ENCODE measurements around the gene TTC39B.
A peak's percentile ranks its signal among the peaks of the same experiment; 100 is the strongest.

Gene TTC39B

GRCh38 chr9:15300218-15300617, 6.8 kb downstream of the TTC39B start:
- no peak for DNase-seq (ENCODE audit: low read depth)

DNA sequence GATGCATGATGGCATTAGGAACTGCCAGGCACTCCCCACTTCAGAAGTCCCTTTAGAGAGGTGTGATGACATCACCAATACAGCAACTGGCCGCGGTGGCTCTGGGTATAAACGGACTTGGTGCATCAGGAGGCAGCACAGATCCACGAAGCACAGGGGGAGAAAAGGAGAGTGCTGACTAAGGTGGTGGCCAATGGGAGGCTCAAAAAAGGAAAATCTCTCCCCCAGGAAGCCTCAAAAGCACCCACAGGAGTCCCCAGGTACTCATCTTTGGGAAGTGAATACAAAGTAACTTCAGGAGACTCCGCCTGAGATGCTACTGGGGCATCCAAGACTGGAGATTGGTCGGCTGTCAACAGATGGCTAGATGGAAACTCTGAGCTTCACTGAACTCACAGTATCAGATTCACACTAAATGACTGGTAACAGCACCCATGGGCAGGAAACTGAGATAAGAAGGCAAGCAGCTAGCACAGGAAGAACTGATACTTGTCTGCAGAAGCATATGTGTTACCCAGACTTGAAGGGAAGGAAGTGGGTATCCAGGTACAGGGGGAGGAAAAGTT, 7.6 kb downstream of the TTC39B start:
- DNase-seq (ENCODE audit: low read depth), result peak; percentile 44

DNA sequence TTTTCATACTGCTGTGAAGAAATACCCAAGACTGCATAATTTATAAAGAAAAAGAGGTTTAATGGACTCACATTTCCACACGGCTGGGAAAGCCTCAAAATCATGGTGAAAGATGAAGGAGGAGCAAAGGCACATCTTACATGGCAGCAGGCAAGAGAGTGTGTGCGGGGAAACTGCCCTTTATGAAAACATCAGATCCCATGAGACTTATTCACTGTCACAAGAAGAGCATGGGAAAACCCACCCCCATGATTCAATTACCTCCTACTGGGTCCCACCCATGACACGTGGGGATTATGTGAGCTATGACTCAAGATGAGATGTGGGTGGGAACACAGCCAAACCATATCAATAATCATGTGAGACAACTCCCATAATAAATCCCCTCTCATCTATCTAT, 8.7 kb downstream of the TTC39B start:
- no peak for DNase-seq (ENCODE audit: low read depth)

- no peak for DNase-seq (ENCODE audit: low read depth)
These were observed 11.1 kb downstream of the TTC39B start for GRCh38 chr9:15295761-15296405.

DNA sequence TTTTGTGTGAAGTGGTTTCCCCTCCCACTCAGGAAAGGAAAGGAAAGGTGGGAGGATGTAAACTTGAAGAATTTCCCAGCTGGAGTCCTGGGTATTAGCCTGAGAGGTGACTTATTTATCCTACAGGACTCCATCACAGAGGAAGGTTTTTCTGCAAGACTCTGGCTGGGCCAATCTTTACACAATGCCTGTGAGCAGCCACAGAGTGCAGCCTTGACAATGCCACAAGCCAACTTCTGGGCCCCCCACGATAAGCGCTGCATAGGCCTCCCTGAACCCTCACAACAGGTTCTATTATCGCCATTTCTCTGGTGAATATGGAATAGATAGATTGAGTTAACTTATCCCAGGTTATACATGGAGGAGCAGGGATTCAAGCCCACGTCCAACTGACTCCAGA, 12.4 kb downstream of the TTC39B start:
- no peak for DNase-seq (ENCODE audit: low read depth)

DNA sequence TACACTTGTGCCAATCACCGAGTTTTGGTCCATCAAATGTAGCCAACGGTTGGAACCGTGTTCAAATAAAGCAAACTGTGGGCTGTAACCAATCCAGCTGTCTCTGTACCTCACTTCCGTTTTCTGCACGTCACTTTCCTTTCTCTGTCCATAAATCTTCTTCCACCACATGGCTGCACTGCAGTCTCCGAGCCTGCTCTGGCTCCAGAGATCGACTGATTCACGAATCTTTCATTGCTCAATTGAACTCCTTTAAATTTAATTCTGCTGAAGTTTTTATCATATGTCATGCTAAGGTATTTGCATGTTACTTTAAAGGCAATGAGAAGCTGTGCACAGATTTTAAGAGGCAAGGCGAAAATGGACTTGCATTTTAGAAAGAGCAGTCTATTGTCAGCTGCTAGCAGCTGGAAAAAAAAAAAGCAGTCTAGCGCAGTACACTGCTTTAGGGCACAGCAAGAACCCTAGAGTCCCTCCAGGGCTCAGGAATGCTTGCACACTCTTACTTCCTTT, 13.2 kb downstream of the TTC39B start:
- DNase-seq (ENCODE audit: low read depth), result no peak

GRCh38 chr9:15293084-15293483, 13.9 kb downstream of the TTC39B start:
- DNase-seq (ENCODE audit: low read depth), result no peak

- no peak for DNase-seq (ENCODE audit: low read depth)
These were observed 17.4 kb downstream of the TTC39B start for GRCh38 chr9:15289603-15290002.

DNA sequence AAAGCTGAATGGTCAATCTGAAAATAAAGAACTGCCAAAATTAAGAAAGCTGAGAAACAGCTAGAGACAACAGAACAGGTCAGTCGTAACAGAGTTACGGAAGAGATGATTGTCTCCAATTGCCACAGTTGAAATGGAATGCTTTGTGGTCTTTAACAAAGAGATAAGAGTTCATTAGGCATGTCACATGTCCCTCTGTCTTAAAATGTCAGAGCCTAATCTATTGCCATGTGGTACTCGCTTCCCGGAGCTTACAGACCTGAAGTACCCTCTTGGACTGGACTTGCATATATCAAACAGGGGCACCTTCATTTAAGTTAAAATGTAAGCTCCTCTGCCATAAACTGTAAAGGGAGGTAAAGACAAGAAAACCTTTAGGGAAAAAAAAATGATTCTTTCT, 19.7 kb downstream of the TTC39B start:
- DNase-seq (ENCODE audit: low read depth), result peak; percentile 39

DNA sequence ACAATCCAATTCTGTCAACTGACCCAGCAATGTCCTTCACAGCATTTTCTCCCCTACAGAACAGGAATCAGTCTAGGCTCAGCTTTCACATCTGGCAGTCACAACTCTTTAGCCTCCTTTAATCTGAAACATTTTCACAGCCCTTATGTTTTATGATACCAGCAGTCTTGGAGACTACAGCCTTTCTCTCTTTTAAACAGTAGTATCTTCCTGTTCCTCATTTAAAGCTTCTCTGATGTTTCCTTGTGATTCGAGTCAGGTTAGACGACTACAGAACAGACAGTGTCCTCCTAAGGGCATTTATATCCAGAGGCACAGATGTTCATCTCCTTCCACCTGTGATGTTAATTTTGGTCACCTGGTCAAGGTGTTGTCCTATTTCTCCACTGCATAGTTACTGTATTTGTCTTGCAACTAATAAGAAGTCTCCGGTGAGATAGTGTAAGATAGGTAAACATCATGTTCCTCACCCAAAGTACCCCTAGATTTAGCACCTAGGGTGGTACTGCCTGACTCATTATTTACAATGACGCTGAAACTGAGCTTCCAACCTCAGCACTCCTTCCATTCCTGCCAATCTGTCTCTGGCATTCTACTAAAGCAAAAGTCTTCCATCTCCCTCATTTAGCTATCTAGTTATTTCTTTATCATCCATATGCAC, 20.7 kb downstream of the TTC39B start:
- DNase-seq (ENCODE audit: low read depth), result no peak

DNA sequence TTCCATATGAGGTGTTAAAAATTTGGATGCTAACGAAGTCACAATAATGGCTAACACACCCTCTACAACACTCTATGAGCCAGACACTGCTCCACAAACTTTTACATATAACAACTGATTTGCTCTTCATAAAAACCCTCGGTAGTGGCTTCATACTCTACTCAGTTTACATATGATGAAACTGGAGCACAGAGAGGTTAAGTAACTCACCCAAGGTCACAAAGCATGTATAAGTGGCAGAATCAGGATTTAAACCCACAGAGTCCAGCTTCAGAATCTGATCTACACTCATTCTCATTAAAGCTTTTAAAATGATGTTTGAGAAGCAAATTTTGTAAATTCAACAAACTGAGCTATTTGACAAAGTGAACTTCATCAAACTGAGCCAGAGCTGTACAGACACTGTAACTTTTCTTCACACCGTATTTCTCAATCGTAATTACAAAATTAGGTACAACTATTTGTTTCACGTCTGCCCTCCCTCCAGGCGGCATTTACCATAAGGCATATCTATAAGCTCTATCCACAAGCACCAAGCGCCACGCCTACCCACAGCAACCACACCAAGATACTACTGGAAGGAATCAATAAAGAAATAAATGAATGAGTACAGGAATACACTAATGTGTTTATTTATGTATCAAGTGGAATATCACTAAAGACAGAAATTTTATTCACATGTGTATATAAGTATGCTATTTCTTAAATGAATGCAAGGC, 24.3 kb downstream of the TTC39B start:
- no peak for DNase-seq (ENCODE audit: low read depth)

DNA sequence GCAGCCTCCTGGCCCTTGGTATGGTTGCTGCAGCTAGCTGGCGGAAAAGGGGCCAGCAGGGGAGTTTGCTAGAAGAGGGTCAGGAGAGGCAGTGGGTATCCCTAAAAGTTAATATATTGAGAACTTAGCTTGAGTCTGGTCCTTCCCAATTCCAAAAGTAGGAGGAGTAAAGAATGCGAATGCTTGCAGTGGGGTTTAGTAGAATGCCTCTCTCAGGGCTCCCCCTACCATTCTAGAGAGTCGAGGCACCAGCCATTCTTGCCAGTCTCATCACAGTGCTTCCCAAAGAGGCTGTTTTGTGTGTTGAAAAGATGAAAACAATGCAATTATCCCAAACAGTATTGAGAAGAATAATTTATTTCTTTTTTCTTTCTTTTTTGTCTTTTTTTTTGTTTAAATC, 26.4 kb downstream of the TTC39B start:
- no peak for DNase-seq (ENCODE audit: low read depth)

- no peak for DNase-seq (ENCODE audit: low read depth)
These were observed 28.2 kb downstream of the TTC39B start for GRCh38 chr9:15278839-15279238.

- DNase-seq (ENCODE audit: low read depth), result no peak
These were observed 28.8 kb downstream of the TTC39B start for GRCh38 chr9:15278091-15278687.

GRCh38 chr9:15277400-15278090, 29.5 kb downstream of the TTC39B start:
- DNase-seq (ENCODE audit: low read depth), result no peak

DNA sequence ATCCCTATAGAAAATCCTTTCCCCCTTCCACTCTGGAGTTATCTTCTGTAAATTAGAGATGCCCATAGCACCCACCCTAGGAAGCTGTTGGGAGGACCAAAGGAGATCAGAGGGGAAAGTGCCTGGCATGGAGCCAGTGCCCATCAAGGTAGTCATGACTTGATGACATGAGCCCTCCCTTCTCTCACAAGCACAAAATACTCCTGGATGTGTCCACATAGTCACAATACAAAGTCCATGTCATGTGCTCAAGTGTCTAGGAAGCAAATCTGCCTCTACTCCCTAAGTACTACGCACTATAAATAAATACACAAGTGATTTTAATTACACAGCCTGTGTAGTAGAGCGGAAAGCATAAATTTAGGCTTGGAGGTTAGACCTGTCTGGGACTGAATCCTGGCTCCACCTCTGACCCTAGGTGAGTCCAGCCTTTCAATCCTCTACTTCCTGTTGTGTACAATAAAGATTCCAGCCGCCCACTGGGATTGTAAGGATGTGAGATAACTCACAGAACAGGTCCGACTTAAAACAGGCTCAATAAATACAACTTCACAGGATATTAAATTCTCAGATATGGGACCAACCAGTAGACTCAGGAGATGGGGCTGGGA, 30.6 kb downstream of the TTC39B start:
- no peak for DNase-seq (ENCODE audit: low read depth)

DNA sequence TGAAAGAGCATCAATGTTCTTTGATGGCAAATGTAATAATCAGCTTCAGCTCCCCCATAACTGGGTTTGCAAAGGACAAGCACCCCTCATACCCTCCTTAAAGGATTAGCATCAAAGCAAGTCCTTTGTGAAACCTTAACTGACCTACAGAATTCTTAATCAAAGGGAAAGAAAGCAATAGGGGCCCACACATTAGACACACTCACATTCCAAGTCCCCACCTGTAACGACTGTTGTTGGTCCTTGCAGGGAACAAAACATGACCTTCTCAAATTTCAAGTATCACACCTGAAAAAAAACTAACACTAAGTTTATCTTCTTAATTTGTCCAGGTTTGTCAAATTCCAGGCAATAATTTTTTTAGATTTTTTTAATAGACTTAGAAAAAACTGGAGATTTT, 32.6 kb downstream of the TTC39B start:
- no peak for DNase-seq (ENCODE audit: low read depth)

DNA sequence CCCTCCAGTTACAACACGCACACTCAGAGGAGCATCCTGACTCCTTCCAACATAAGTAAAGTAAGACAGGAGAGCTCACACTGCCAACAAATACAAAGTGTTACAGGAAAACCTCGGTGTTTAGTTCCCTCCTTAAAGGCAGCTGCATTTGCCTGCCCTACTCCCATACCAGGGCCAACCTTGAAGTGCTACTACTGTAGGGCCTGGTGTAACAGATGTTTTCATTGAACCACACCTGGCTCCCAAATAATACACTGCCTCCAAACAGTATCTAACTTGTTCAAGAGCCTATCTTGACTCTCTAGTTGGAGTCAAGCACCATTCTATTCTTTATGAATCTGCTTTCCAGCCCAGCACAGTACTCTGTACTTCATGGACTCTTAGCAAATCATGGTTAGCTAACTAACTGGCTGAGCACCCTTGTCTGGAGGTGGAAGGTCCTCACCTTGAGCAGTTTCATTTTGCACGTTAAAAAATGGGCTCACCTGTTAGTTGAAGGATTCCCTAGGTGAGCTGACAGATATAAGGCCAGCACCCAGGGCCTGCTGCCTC, 34.6 kb downstream of the TTC39B start:
- DNase-seq (ENCODE audit: low read depth), result no peak

GRCh38 chr9:15271403-15271802, 35.6 kb downstream of the TTC39B start:
- no peak for DNase-seq (ENCODE audit: low read depth)

DNA sequence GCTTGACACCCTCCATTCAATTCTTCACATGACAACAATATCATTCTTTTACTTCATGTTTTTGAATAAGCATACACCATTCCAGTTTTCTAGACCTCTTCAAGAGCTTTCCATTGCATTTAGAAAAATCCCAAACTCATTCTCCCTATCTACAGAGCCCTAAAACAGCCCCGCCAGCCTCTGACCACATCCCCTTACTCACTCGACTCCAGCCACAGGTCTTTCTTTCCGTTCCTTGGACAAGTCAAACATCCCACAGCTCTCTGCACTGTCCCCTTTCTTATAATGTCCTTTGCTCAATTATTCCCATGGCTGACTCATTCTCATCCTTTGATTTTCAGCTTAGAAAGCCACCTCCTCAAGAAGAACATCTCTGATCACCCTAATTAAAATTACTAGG, 38.2 kb downstream of the TTC39B start:
- DNase-seq (ENCODE audit: low read depth), result no peak

DNA sequence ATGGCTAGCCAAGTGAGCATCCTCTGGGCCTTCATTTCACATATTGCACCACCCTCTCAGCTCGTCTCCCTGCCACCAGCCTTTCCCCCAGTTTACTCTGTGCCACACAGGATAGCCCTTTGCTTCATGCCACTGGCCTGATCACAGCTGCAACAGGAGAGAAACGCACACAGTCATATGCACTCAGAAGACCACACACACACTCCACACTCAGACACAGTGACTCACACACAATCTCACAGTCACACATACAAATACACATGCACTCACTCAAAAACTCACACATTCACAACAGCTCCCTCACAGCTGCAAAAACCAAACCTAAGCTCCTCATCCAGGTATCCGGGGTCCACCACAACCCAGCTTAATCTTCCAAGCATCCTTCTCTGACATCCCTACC, 38.7 kb downstream of the TTC39B start:
- no peak for DNase-seq (ENCODE audit: low read depth)
